ENCODE results near the gene RAPGEF4.

GRCh38 chr2:173030561-173031490 is 295.2 kb downstream of the RAPGEF4 start:
- no peak for TF ChIP-seq ATF1 (CRISPR knock-in tag; IDR thresholded peaks at IDR 0.05)
- no peak for TF ChIP-seq JAZF1 (CRISPR knock-in tag; IDR thresholded peaks at IDR 0.05)
- TF ChIP-seq MAX (CRISPR knock-in tag; IDR thresholded peaks at IDR 0.05): no peak
- no peak for TF ChIP-seq CTCF (IDR thresholded peaks at IDR 0.05)
- TF ChIP-seq USF2 (CRISPR knock-in tag; IDR thresholded peaks at IDR 0.05): no peak
- no peak for TF ChIP-seq FOXJ3 (CRISPR knock-in tag; IDR thresholded peaks at IDR 0.05; ENCODE audit: borderline replicate concordance)
- no peak for TF ChIP-seq RELA (CRISPR knock-in tag; IDR thresholded peaks at IDR 0.05; ENCODE audit: borderline replicate concordance)
- TF ChIP-seq ATF3 (CRISPR knock-in tag; conservative IDR thresholded peaks at IDR 0.05): no peak
- TF ChIP-seq FOXK1 (CRISPR knock-in tag; IDR thresholded peaks at IDR 0.05): no peak
- TF ChIP-seq E2F4 (CRISPR knock-in tag; IDR thresholded peaks at IDR 0.05; ENCODE audit: borderline replicate concordance, low read depth): no peak
- TF ChIP-seq JUN (CRISPR knock-in tag; IDR thresholded peaks at IDR 0.05): no peak
- TF ChIP-seq NR3C1 (CRISPR knock-in tag; conservative IDR thresholded peaks at IDR 0.05; ENCODE audit: low read depth): no peak
- no peak for TF ChIP-seq ZBTB43 (CRISPR knock-in tag; IDR thresholded peaks at IDR 0.05)
